A673 (cell line): ENCODE data around the gene RACGAP1.

ENCODE experiments used
- CTCF ChIP-seq: fragments of 300-800, 200-600 bp; sonication (generic); conservative IDR thresholded peaks from 2 replicates; pipeline ENCODE4 v1.5.1; 2017; ENCODE audit warnings: low read depth, mild to moderate bottlenecking, antibody characterized with exemption, low read length, moderate library complexity, mixed read lengths
- EZH2 ChIP-seq: fragments of 200-600 bp; sonication (generic); IDR thresholded peaks from 2 replicates; pipeline ENCODE4 v1.6.1; 2017; ENCODE audit warnings: borderline replicate concordance, low read depth, mild to moderate bottlenecking, mixed read lengths, antibody characterized with exemption, low read length; ENCODE audit not compliant: poor library complexity, severe bottlenecking

GRCh38 chr12:50072198-50072907 lies 47.1 kb upstream of the RACGAP1 start:
- no peak for TF ChIP-seq EZH2
- TF ChIP-seq CTCF, result no peak
